CD14-positive monocyte (primary cell): ENCODE data around the gene DHRS1. TPM values are rescaled to one million over a fixed set of nuclear protein-coding genes. Genes with fewer than 3 reads are reported as not detected.

Source experiments
- DNase-seq, 3 donors: peaks; one replicate each; pipeline ENCODE4 v3.0.0-alpha.2; 2011 to 2022
- H2AFZ ChIP-seq: 2 replicates; pipeline ENCODE4 v1.6.0; 2012; ENCODE audit warnings: mild to moderate bottlenecking, low read depth, low read length, inconsistent platforms; ENCODE audit not compliant: insufficient read depth, poor library complexity, severe bottlenecking
- H3K27ac ChIP-seq, 2 donors: 1 replicate in 1 of 2; 2 replicates in 1 of 2; pipeline ENCODE4 v1.5.1; 2012 to 2013; ENCODE audit warnings: low read length in 2 of 2, control low read depth in 1 of 2, inconsistent platforms in 1 of 2, low read depth in 1 of 2, mild to moderate bottlenecking in 1 of 2
- H3K27me3 ChIP-seq, 2 donors: one replicate each; pipeline versions ENCODE4 v1.6.0 to v1.6.1; 2011 to 2013; ENCODE audit warnings: low read length in 2 of 2; ENCODE audit not compliant: control insufficient read depth in 2 of 2, insufficient read depth in 2 of 2
- H3K36me3 ChIP-seq, 2 donors: replicated peaks in 1 of 2; 1 replicate in 1 of 2; 2 replicates in 1 of 2; pipeline versions ENCODE4 v1.5.1 to v1.6.1; 2012 to 2013; ENCODE audit warnings: low read length in 2 of 2, control low read depth in 1 of 2, inconsistent platforms in 1 of 2, mild to moderate bottlenecking in 1 of 2; ENCODE audit not compliant: insufficient read depth in 2 of 2, control insufficient read depth in 1 of 2
- H3K4me1 ChIP-seq, 2 donors: 1 replicate in 1 of 2; 2 replicates in 1 of 2; pipeline versions ENCODE4 v1.5.1 to v1.6.1; 2012 to 2013; ENCODE audit warnings: low read length in 2 of 2, control low read depth in 1 of 2, inconsistent platforms in 1 of 2, mild to moderate bottlenecking in 1 of 2, moderate library complexity in 1 of 2; ENCODE audit not compliant: insufficient read depth in 2 of 2, control insufficient read depth in 1 of 2
- H3K4me2 ChIP-seq: replicated peaks from 2 replicates; pipeline ENCODE3; 2012; ENCODE audit warnings: low read length, moderate library complexity, mild to moderate bottlenecking; ENCODE audit not compliant: poor library complexity, severe bottlenecking; ENCODE audit errors: extremely low read depth
- H3K4me3 ChIP-seq, 3 experiments: fragments of 200-600 bp in 1 of 3; sonication (generic) in 1 of 3; replicated peaks in 1 of 3; 1 replicate in 2 of 3; 2 replicates in 1 of 3; pipeline ENCODE4 v1.5.1; 2011 to 2013; ENCODE audit warnings: low read length in 3 of 3, mild to moderate bottlenecking in 3 of 3, control low read depth in 2 of 3, low read depth in 2 of 3, inconsistent platforms in 1 of 3, moderate library complexity in 1 of 3
- H3K79me2 ChIP-seq: 2 replicates; pipeline ENCODE4 v1.6.0; 2012; ENCODE audit warnings: mild to moderate bottlenecking, control low read depth, inconsistent platforms, low read length, moderate library complexity; ENCODE audit not compliant: insufficient read depth
- H3K9ac ChIP-seq: 2 replicates; pipeline ENCODE4 v1.6.0; 2017; ENCODE audit warnings: low read length, mild to moderate bottlenecking; ENCODE audit not compliant: insufficient read depth, poor library complexity, severe bottlenecking
- H3K9me3 ChIP-seq, 2 donors: replicated peaks in 1 of 2; 1 replicate in 1 of 2; 2 replicates in 1 of 2; pipeline versions ENCODE4 v1.5.1 to v1.6.1; 2012 to 2013; ENCODE audit warnings: low read length in 2 of 2, control low read depth in 1 of 2; ENCODE audit not compliant: control insufficient read depth in 1 of 2, insufficient read depth in 1 of 2
- H4K20me1 ChIP-seq: 2 replicates; pipeline ENCODE4 v1.6.0; 2012; ENCODE audit warnings: mild to moderate bottlenecking, low read length, control low read depth, moderate library complexity; ENCODE audit not compliant: insufficient read depth
- H3K27ac Mint-ChIP-seq, 7 donors: one replicate each; pipeline ENCODE4 v1.8.0; 2020; ENCODE audit warnings: mild to moderate bottlenecking in 7 of 7, mixed read lengths in 7 of 7, moderate library complexity in 6 of 7, inconsistent platforms in 2 of 7
- H3K27me3 Mint-ChIP-seq, 3 donors: one replicate each; pipeline ENCODE4 v1.8.0; 2021 to 2022; ENCODE audit warnings: low read depth in 3 of 3, mild to moderate bottlenecking in 3 of 3, mixed read lengths in 3 of 3, moderate library complexity in 3 of 3, inconsistent platforms in 1 of 3
- H3K36me3 Mint-ChIP-seq, 2 donors: one replicate each; pipeline ENCODE4 v1.8.0; 2020; ENCODE audit warnings: mixed read lengths in 2 of 2, inconsistent platforms in 1 of 2, mild to moderate bottlenecking in 1 of 2
- H3K4me1 Mint-ChIP-seq: one replicate; pipeline ENCODE4 v1.8.0; 2020; ENCODE audit warnings: mild to moderate bottlenecking, mixed read lengths
- H3K4me3 Mint-ChIP-seq, 2 donors: one replicate each; pipeline ENCODE4 v1.8.0; 2020; ENCODE audit warnings: mild to moderate bottlenecking in 2 of 2, mixed read lengths in 2 of 2, moderate library complexity in 1 of 2
- H3K9me3 Mint-ChIP-seq, 7 donors: one replicate each; pipeline ENCODE4 v1.8.0; 2020 to 2022; ENCODE audit warnings: mixed read lengths in 7 of 7, mild to moderate bottlenecking in 6 of 7, moderate library complexity in 6 of 7, inconsistent platforms in 2 of 7
- CTCF ChIP-seq: fragments of 200-600 bp; IDR thresholded peaks from one replicate; pipeline ENCODE4 v1.8.0; 2022; ENCODE audit warnings: antibody characterized with exemption, mild to moderate bottlenecking
- WGBS: methylation state at CpG from one replicate; pipeline ENCODE4 v1.1.5; 2013; ENCODE audit warnings: missing lambda C conversion rate; ENCODE audit not compliant: insufficient coverage; 5-methylcytosine and 5-hydroxymethylcytosine counted together
- intact Hi-C, 2 donors: fragments of 100-400 bp; cut with micrococcal nuclease; formaldehyde crosslinking; loops; one replicate each; pipeline versions ENCODE4 v1.15.0 to v1.15.1; 2023
- polyA plus RNA-seq, 3 donors: library from polyadenylated mRNA; depleted of rRNA in 1 of 3; unstranded in 2 of 3; stranded (reverse) in 1 of 3; fragments of 300-500 nt in 2 of 3; fragments of >200 nt in 1 of 3; fragmentation: Illumina TruSeq in 2 of 3; gene quantifications; 1 replicate in 2 of 3; 2 replicates in 1 of 3; pipeline ENCODE4 v1.2.3, GENCODE V29; 2012 to 2021

DHRS1 gene
- polyA plus RNA-seq, 3 donors, result 31.6 to 49.4 (median 48.8) TPM

- peaks cover 84 to 87% of the 10 kb centered on the region in 2 donors for H3K4me1 ChIP-seq
- peaks cover 5 to 17% of the 10 kb centered on the region in 2 donors for H3K27me3 ChIP-seq
- Mint-ChIP-seq H3K36me3 (peaks cover 6 to 13% of the 10 kb centered on the region in 2 donors), H3K27me3 (peaks cover 15 to 34% (median 26%) of the 10 kb centered on the region in 3 donors), H3K27ac (peak overlapping the region; percentile 79 to 91 (median 85)), H3K4me1 (peaks cover 85% of the 10 kb centered on the region), H3K4me3 (peak overlapping the region in 1 of 2 donors; percentile 37), H3K9me3 (peaks cover 0 to 4% (median 2%) of the 10 kb centered on the region in 7 donors)
- H3K27ac ChIP-seq, result peak overlapping the region; percentile 59 to 67
- no peak overlapping the region for H3K9ac ChIP-seq
- TF ChIP-seq CTCF, result no peak
- peak overlapping the region; percentile 18 for H3K4me2 ChIP-seq
- peaks cover 10% of the 10 kb centered on the region for H4K20me1 ChIP-seq
- H3K4me3 ChIP-seq, result no peak overlapping the region
- H2AFZ ChIP-seq, result no peak overlapping the region
- WGBS, result 19% methylated on average over 9 of the region's 9 CpGs
- DNase-seq, result peak; percentile 87 to 90 (median 90)
- H3K36me3 ChIP-seq, result no peaks in the 10 kb centered on the region
- H3K79me2 ChIP-seq, result no peaks in the 10 kb centered on the region
- intact Hi-C loops, result loop anchor here in 1 of 2 donors (2.0 kb wide), 1 partner anchor 109 kb away; no protein-coding TSS in a partner anchor
- peaks cover 0 to 2% of the 10 kb centered on the region in 2 donors for H3K9me3 ChIP-seq
Observed at GRCh38 chr14:24329736-24330135, 30.2 kb upstream of the DHRS1 start.

GRCh38 chr14:24329073-24329663, 29.6 kb upstream of the DHRS1 start:
- peaks cover 0 to 3% (median 0%) of the 10 kb centered on the region in 7 donors for H3K9me3 Mint-ChIP-seq
- Histone ChIP-seq H4K20me1 (peaks cover 4% of the 10 kb centered on the region), H3K36me3 (no peaks in the 10 kb centered on the region), H3K4me1 (peaks cover 78 to 81% of the 10 kb centered on the region in 2 donors), H3K27ac (peak overlapping the region; percentile 59 to 67), H3K9ac (no peak overlapping the region), H3K79me2 (no peaks in the 10 kb centered on the region), H3K9me3 (no peaks in the 10 kb centered on the region), H3K27me3 (peaks cover 3 to 12% of the 10 kb centered on the region in 2 donors), H2AFZ (no peak overlapping the region), H3K4me2 (no peak overlapping the region), H3K4me3 (no peak overlapping the region)
- intact Hi-C loops, result no loop called here
- WGBS, result 95% methylated on average over 11 of the region's 12 CpGs
- peak overlapping the region; percentile 79 to 91 (median 85) for H3K27ac Mint-ChIP-seq
- no peak for TF ChIP-seq CTCF
- no peak for DNase-seq
- peak overlapping the region; percentile 5 to 30 for H3K4me3 Mint-ChIP-seq
- H3K27me3 Mint-ChIP-seq, result peaks cover 11 to 29% (median 20%) of the 10 kb centered on the region in 3 donors
- H3K36me3 Mint-ChIP-seq, result peaks cover 6 to 12% of the 10 kb centered on the region in 2 donors
- H3K4me1 Mint-ChIP-seq, result peaks cover 81% of the 10 kb centered on the region
